Activated naive CD4-positive, alpha-beta T cell treated with anti-CD3 and anti-CD28 coated beads, Interleukin-2, amount 10 ng/mL, durations not matched to agents 7 days and 5 days (primary cell): ENCODE results near the gene SF3A1.
"Not testable (repeated sequence)": the region's sequence is repeated elsewhere in the genome, so short reads cannot be mapped to it uniquely, and the experiment has no call there.

Experiments
- CTCF ChIA-PET: fragments of 350-600 bp; sonication (Branson Sonifier 250); formaldehyde crosslinking; loops from one replicate; lab custom pipeline; 2021; ENCODE audit warnings: antibody characterized with exemption; lab: Charles Lee
- DNase-seq: peaks from one replicate; pipeline ENCODE4 v3.0.0-alpha.2; 2020
- H3K27ac Mint-ChIP-seq: one replicate; pipeline ENCODE4 v1.8.0; 2021; ENCODE audit warnings: mild to moderate bottlenecking, moderate library complexity, mixed read lengths
- H3K27me3 Mint-ChIP-seq: one replicate; pipeline ENCODE4 v1.8.0; 2021; ENCODE audit warnings: mild to moderate bottlenecking, mixed read lengths
- H3K36me3 Mint-ChIP-seq: one replicate; pipeline ENCODE4 v1.8.0; 2021; ENCODE audit warnings: mixed read lengths
- H3K4me1 Mint-ChIP-seq: one replicate; pipeline ENCODE4 v1.8.0; 2021; ENCODE audit warnings: mixed read lengths
- H3K4me3 Mint-ChIP-seq: one replicate; pipeline ENCODE4 v1.8.0; 2021; ENCODE audit warnings: mild to moderate bottlenecking, moderate library complexity, mixed read lengths
- H3K9me3 Mint-ChIP-seq: one replicate; pipeline ENCODE4 v1.8.0; 2021; ENCODE audit warnings: mixed read lengths

SF3A1 gene

DNA sequence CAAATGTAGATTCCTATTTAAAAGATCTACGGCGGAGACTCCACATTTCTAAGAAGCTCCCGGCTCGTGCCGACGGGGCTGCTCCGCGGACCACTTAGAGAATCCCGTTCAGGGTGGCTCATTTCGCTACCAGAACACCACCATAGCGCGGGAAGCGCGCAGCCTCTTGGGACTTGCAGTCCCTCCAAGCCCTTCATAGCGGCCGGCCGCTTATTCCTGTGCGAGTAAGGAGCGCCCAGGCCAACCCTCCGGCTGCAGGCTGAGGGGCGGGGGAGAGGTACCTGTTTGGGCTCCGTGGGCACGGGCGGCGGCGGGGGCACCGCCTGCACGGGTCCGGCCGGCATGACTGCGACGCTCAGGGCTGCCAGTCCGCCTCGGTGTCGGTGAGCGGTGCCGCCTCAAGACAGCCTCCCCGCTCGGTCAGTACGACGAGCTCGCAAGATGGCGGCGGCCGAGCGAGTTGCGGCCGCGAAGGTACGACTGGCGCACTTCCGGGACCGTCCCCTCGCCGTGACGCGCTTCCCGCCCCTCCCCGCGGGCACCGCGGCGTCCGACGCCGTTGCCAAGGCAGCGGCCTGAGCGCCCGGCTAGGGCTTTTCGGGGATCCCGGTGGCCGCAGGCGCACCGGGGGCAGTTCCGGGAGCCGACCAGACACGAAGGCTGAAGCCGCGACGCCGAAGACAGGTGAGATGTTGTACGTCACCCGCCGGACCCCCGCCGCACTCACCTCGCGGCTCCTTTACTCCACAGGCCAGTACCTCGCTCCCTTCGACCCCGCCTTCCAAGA, at the start of gene SF3A1, which contains the start of gene CCDC157:
Gene SF3A1 (minus strand): TSS at position 446 of the 787 bp plus-strand sequence. CDS start 102 bp downstream, at position 344.
Gene CCDC157 (plus strand): TSS at position 559 of the 787 bp plus-strand sequence. CDS start 8,994 bp downstream, outside the sequence.
- H3K27me3 Mint-ChIP-seq, result peaks cover 18% of the 10 kb centered on the region
- H3K4me1 Mint-ChIP-seq, result peaks cover 49% of the 10 kb centered on the region
- peak within 1 kb of the TSS; percentile 88 for H3K27ac Mint-ChIP-seq
- CTCF ChIA-PET, result interaction anchor here (1.0 to 1.4 kb wide), 2 partner anchors 50 to 69 kb away, joined by 4 to 10 read pairs; no protein-coding TSS in a partner anchor
- peak within 1 kb of the TSS; percentile 94 for H3K4me3 Mint-ChIP-seq
- H3K36me3 Mint-ChIP-seq, result peaks cover 27% of the 10 kb centered on the region
- H3K9me3 Mint-ChIP-seq, result no peaks in the 10 kb centered on the region
- peak; percentile 92 for DNase-seq

- H3K36me3 Mint-ChIP-seq, result peaks cover 18% of the 10 kb centered on the region
- H3K9me3 Mint-ChIP-seq, result no peaks in the 10 kb centered on the region
- no peak overlapping the region for H3K27ac Mint-ChIP-seq
- CTCF ChIA-PET, result interaction anchor here (1.0 kb wide), 1 partner anchor 8 kb away, joined by 3 read pairs; no protein-coding TSS in a partner anchor
- DNase-seq, result no peak
- H3K4me1 Mint-ChIP-seq, result peaks cover 2% of the 10 kb centered on the region
- no peak overlapping the region for H3K4me3 Mint-ChIP-seq
- H3K27me3 Mint-ChIP-seq, result no peaks in the 10 kb centered on the region
Measured at GRCh38 chr22:30406400-30406799, 49.7 kb upstream of the SF3A1 start.

- no peaks in the 10 kb centered on the region for H3K9me3 Mint-ChIP-seq
- peaks cover 13% of the 10 kb centered on the region for H3K36me3 Mint-ChIP-seq
Measured at GRCh38 chr22:30405731-30406130, 49.0 kb upstream of the SF3A1 start.

DNA sequence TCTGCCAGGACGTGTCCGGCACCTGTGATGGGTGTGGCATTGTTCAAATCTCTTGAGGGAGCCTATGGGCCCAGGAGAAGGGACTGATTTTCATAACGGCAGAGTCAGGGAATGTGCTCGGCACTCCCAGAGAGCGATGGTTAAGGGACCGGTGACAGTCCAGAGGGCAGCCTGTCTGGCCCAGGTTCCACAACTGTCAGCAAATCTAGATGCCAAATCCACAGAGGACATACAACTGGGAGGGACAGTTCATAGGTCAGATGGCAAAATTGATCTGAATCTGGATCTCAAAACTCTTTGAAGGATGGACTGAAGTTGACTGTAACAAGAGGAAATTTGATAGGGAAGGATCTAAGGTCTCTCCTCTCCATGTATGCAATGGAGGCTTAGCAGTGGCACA, 47.6 kb upstream of the SF3A1 start:
- Mint-ChIP-seq H3K36me3 (peaks cover 6% of the 10 kb centered on the region), H3K4me3 (no peak overlapping the region), H3K9me3 (no peaks in the 10 kb centered on the region), H3K27ac (no peak overlapping the region), H3K4me1 (peaks cover 2% of the 10 kb centered on the region), H3K27me3 (no peaks in the 10 kb centered on the region)
- DNase-seq, result no peak
- CTCF ChIA-PET, result no interaction called here

More at GRCh38 chr22:30405731-30406130, 49.0 kb upstream of the SF3A1 start:
- Mint-ChIP-seq H3K27ac (peak overlapping the region; percentile 28), H3K27me3 (no peaks in the 10 kb centered on the region), H3K4me1 (peaks cover 2% of the 10 kb centered on the region), H3K4me3 (no peak overlapping the region)
- DNase-seq, result no peak
- CTCF ChIA-PET, result interaction anchor here (0.6 to 1.0 kb wide), 2 partner anchors 8 to 16 kb away, joined by 3 read pairs; no protein-coding TSS in a partner anchor

DNA sequence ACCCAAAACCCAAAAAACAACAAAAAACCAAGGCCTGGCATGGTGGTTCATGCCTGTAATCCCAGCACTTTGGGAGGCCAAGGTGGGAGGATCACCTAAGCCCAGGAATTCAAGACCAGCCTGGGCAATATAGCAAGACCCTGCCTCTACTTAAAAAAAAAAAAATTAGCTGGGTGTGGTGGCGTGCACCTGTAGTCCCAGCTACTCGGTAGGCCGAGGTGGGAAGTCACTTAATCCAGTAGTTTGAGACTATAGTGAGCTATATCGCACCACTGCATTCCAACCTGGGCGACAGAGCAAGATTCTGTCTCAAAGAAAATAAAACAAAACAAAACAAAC, 46.0 kb upstream of the SF3A1 start:
- H3K36me3 Mint-ChIP-seq, H3K27me3 Mint-ChIP-seq, H3K4me3 Mint-ChIP-seq, H3K9me3 Mint-ChIP-seq, DNase-seq, H3K27ac Mint-ChIP-seq: not testable (repeated sequence)
- peaks cover 14% of the 10 kb centered on the region for H3K4me1 Mint-ChIP-seq
- CTCF ChIA-PET, result interaction anchor here (1.1 kb wide), 1 partner anchor 11 kb away, joined by 4 read pairs; no protein-coding TSS in a partner anchor

- H3K27me3 Mint-ChIP-seq, result peaks cover 15% of the 10 kb centered on the region
- H3K36me3 Mint-ChIP-seq, result peaks cover 5% of the 10 kb centered on the region
- no peak overlapping the region for H3K4me3 Mint-ChIP-seq
- DNase-seq, result no peak
- no peak overlapping the region for H3K27ac Mint-ChIP-seq
- no peaks in the 10 kb centered on the region for H3K9me3 Mint-ChIP-seq
- H3K4me1 Mint-ChIP-seq, result peaks cover 17% of the 10 kb centered on the region
- CTCF ChIA-PET, result interaction anchor here (1.1 kb wide), 1 partner anchor 10 kb away, joined by 4 read pairs; no protein-coding TSS in a partner anchor
Measured at GRCh38 chr22:30402028-30402765, 45.5 kb upstream of the SF3A1 start.

GRCh38 chr22:30401024-30401423, 44.3 kb upstream of the SF3A1 start:
- not testable (repeated sequence) for H3K9me3 Mint-ChIP-seq, DNase-seq, H3K27ac Mint-ChIP-seq, H3K4me3 Mint-ChIP-seq, H3K36me3 Mint-ChIP-seq
- Mint-ChIP-seq H3K4me1 (peaks cover 27% of the 10 kb centered on the region), H3K27me3 (peaks cover 25% of the 10 kb centered on the region)
- CTCF ChIA-PET, result interaction anchor here (1.0 to 1.2 kb wide), 2 partner anchors 10 to 235 kb away, joined by 3 to 7 read pairs; partner anchors contain the start of gene SLC35E4

DNA sequence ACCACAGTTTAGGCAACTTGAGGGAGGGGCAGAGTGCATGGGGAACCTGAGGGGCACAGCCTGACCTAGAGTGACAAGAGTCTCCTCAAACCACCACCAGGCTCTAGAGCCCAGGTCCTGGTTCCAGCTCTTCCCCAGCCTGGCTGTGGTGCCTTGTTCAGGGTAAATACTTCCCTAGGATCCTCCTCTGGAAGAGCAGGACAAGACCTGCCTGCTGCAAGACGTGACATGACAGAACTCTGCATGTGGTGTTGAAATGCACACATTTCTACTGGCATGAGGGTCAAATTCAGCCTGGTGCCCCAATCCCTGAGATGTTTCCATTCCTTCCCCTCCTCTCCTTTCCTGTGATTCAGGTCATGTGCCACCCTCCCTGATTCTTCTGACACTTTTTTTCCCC, 43.5 kb upstream of the SF3A1 start:
- Mint-ChIP-seq H3K9me3 (no peaks in the 10 kb centered on the region), H3K27ac (peak overlapping the region; percentile 19)
- CTCF ChIA-PET, result no interaction called here

DNA sequence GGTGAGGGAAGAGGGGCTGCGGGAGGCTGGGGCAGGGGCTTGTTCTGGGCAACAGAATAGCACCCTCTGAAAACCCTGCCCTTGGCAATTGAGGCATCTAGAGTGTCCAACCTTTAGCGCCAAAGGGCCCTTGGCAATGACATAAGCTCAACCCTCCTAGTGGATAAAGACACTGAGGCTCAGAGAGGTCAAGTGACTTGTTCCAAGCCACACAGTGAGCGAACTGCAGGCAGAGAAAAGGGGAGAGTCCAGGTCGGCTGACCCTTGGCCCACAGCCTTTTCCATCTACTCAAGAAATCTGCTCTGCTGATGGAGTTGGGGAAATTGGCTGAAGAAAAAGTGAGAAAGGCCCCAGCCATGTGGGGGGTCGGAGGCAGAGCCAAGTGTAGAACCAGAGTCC, 43.0 kb upstream of the SF3A1 start:
- peaks cover 25% of the 10 kb centered on the region for H3K27me3 Mint-ChIP-seq
- H3K9me3 Mint-ChIP-seq, result no peaks in the 10 kb centered on the region
- no peak overlapping the region for H3K27ac Mint-ChIP-seq
- H3K4me1 Mint-ChIP-seq, result peaks cover 33% of the 10 kb centered on the region
- DNase-seq, result no peak
- H3K36me3 Mint-ChIP-seq, result peaks cover 2% of the 10 kb centered on the region
- H3K4me3 Mint-ChIP-seq, result no peak overlapping the region
- CTCF ChIA-PET, result interaction anchor here (1.4 kb wide), 1 partner anchor 9 kb away, joined by 5 read pairs; no protein-coding TSS in a partner anchor

More for the DNA sequence above, 43.5 kb upstream of the SF3A1 start:
- peaks cover 25% of the 10 kb centered on the region for H3K27me3 Mint-ChIP-seq
- H3K4me1 Mint-ChIP-seq, result peaks cover 33% of the 10 kb centered on the region
- peaks cover 2% of the 10 kb centered on the region for H3K36me3 Mint-ChIP-seq
- no peak for DNase-seq
- H3K4me3 Mint-ChIP-seq, result no peak overlapping the region

DNA sequence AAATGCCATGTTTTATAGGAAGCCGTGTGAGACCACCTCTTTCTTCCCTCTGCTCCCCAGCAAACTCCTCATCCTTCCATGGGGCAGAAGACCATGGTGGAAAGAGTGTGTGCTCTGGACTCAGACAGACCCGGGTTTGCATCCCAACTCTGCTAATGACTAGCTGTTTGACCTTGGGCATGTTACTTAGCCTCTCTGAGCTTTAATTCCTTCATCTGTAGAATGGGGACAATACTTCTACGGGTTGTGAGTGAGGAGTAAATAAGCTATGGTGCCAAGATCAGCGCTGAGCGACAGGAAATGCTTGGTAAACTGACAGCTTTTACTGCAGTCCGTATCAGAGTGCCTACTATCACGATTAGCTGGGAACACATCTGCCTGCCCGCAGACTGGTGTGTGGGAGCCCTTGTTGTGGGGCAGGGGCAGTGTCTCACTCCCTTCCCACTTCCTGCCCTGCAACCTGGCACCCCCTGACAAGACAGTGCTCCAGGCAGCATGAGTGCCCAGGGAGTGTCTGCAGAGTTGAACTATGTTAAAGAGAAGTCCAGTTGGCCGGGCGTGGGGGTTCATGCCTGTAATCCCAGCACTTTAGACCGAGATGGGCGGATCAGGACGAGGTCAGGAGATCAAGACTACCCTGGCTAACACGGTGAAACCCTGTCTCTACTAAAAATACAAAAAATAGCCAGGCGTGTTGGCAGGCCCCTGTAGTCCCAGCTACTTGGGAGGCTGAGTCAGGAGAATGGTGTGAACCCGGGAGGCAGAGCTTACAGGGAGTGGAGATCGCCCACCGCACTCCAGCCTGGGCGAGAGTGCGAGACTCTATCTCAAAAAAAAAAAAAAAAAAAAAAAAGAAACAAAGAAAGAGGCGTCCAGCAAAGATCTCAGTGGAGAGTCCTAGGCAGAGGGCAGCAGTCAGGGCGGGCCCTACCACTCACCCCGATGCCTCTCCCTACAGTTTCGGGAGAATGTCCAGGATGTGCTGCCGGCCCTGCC, 42.3 kb upstream of the SF3A1 start:
- H3K4me1 Mint-ChIP-seq, result peaks cover 33% of the 10 kb centered on the region
- peak; percentile 31 for DNase-seq
- H3K4me3 Mint-ChIP-seq, result peak overlapping the region; percentile 83
- H3K36me3 Mint-ChIP-seq, result peaks cover 2% of the 10 kb centered on the region
- peak overlapping the region; percentile 9 for H3K27ac Mint-ChIP-seq
- CTCF ChIA-PET, result interaction anchor here (1.4 to 2.5 kb wide), 2 partner anchors 9 to 111 kb away, joined by 5 to 13 read pairs; no protein-coding TSS in a partner anchor
- no peaks in the 10 kb centered on the region for H3K9me3 Mint-ChIP-seq
- peaks cover 25% of the 10 kb centered on the region for H3K27me3 Mint-ChIP-seq

DNA sequence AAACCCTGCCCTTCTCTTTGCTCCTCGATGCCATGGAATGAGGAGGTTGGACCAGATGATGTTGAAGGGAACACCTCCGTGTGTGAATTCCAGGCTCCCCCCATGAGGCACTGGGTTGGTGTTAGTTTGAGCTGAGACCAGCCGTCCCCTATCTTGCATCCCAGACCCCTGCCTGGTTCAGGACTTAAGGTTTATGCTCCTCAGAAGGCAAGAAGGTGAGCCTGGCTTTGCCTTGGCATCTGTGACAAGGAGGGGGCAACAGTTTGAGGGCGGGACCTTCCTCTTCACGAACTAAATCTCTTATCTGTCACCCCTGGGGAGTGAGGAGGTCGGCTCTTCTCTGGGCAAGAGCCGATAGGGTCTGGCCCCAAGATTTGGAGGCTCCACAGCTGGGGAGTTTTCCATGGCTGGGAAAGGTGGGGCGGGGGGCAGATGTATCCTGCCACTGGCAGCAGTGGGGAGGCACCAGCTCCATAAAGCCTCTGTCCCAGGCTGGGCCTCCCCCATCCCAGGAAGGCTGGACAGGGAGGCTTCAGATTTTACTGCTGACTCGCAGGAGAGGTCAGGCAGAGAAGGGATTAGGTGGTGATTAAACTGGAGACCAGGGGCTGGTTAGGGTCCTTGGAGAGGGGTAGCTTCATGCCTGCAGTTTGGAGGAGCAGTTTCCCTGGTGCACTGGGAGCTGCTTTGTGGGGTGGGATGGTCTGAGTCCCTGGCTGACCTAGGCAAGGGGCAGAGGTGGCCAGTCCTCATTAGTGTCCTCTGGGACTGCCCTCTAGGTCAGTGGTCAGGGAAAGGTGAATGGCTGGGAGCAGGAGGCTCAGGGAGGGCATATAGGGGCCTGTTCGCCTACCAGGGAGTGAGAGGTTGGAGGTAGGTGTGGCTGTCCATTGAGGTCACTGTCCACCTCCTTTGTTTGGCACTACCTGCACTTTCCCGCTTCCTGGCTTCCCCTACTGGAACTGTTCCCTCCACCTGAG, 41.3 kb upstream of the SF3A1 start:
- DNase-seq, result no peak
- peaks cover 44% of the 10 kb centered on the region for H3K4me1 Mint-ChIP-seq
- peaks cover 25% of the 10 kb centered on the region for H3K27me3 Mint-ChIP-seq
- peaks cover 2% of the 10 kb centered on the region for H3K36me3 Mint-ChIP-seq
- H3K27ac Mint-ChIP-seq, result no peak overlapping the region
- CTCF ChIA-PET, result interaction anchor here (1.3 to 2.5 kb wide), 7 partner anchors 8 to 110 kb away, joined by 3 to 13 read pairs (median 5); partner anchors contain the start of gene MTFP1
- no peaks in the 10 kb centered on the region for H3K9me3 Mint-ChIP-seq
- H3K4me3 Mint-ChIP-seq, result peak overlapping the region; percentile 83
